Stimulated activated naive CD4-positive, alpha-beta T cell (primary cell): Measurements from ENCODE around the gene FXYD6.

Experiments used
- DNase-seq, 6 experiments: peaks; one replicate each; lab custom pipeline; 2025; lab: John Stamatoyannopoulos, UW

The FXYD6 gene

DNA sequence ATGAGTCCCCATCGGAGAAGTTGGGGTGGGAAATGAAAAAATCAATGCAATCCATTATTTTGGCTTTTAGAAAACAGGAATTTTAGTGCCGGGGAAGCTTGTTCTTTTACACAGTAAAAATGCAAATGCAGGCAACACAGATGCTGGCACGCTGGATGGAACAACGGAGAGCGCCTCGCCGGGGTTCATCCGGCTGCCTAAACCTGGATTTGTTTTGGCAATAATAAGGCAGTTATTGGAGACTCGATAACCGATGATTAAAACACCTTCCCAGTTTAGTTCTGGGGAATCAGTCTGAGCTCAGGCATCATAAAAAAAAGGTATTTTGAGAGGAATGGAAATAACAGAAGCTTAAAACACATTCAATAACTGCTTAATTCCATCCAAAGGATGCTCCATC is 82.3 kb downstream of the FXYD6 start:
- DNase-seq, result no peak

DNA sequence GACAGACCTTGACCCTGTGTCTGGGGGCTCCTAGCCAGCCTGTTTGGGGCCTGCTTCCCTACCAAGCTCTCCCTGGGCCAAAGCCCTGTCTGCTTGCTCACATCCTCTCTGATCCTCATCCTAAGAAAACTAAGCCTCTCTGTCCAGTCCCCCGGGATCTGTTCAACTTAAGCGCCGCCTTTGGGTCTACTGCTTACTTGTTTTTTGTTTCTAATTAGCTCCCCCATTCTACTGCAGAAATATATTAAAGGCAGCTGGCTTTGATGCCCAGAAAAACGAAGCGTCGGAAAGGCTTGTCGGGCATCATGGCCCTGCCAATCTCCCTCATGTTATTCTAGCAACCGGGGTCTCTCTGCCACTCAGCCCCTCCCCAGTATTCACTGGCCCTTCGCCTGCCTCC is 82.9 kb downstream of the FXYD6 start:
- DNase-seq, result no peak

DNA sequence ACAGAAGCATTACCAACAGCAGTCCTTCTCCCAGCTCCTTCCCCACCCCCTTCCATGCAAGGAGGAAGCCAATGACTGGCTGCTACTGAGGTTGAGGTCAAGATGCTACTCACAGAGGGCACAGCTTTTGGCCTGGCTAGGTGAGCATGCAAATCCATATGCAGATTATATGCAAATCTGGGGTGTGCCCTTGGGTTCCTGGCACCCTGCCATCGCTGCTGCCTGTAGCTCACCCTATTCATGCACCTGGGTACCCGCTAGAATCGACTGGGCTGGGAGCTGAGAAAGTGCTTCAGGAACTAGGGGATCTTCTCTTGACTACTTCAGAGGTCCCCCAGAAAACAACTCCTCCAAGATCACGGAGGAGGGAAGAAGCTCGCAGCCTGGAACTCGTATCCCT is 83.5 kb downstream of the FXYD6 start:
- DNase-seq, result no peak

DNA sequence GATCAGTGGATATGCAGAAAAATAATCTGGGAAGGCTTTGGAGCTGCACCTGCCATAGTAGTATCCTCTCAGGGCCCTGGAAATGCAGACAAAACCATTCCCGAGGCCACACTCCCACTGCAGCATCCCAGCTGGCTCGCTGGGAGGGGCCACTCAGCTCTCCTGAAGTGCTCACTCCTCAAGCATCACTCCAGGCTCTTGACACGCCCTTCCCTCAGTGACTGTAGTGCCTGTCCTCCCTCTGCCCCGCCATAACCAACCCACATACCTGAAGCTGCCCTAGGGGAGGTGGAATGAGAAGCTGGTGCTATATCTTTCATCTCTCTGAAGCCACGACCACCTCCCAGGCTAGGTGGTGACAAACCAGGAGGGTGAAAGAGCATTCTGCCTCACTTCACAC is 84.2 kb downstream of the FXYD6 start:
- DNase-seq, result no peak

DNA sequence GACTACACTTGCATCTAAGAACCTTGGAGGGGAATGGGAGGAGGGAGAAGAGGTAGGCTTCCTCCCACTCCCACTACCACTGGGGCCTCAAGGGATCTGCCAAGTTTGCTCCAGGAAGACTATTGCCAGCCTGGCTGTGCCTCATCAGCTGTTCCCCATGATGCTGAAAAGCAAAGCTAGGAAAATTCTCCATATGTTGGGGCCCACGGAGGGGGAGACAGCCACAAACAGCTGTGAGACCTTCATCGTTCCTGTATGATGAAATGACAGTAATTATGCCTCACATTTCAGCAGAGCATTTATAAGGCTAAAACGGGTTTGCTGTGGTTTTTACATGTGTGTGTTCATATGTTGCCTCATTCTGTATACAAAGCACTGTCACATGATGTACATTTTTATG is 86.2 kb downstream of the FXYD6 start:
- no peak for DNase-seq

DNA sequence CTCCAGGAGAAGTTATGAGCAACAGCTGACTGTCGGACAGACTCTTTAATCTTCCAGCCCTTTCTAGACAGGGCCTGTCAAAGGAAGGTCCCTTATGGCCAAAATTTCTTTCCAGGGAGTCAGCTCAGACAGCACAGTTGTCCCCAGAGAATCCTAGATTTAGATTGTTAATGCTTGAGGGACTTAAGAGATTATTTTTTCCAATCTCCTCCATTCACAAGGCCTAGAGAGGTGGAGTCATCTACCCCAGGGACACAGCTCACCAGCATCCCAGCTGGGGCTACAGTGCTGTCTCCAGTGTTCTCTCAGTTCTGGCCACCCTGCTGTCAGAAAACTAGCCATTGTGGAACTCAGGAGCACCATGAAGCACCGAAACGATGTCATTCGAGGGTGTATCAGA is 87.2 kb downstream of the FXYD6 start:
- DNase-seq, result no peak
